Measurements from ENCODE around the gene DIRAS1.
"Not testable (repeated sequence)": the region's sequence is repeated elsewhere in the genome, so short reads cannot be mapped to it uniquely, and the experiment has no call there.

DIRAS1 gene

GRCh38 chr19:2714102-2714501, 7.1 kb downstream of the DIRAS1 start:
- not testable (repeated sequence) for DNase-seq (ENCODE audit: low read depth in 2 of 3, low spot score in 2 of 3)

- DNase-seq (ENCODE audit: low read depth in 2 of 3, low spot score in 2 of 3): not testable (repeated sequence)
Measured at GRCh38 chr19:2713170-2713569, 8.0 kb downstream of the DIRAS1 start.

- DNase-seq (ENCODE audit: low read depth in 2 of 3, low spot score in 2 of 3): no peak
Measured at GRCh38 chr19:2711875-2712205, 9.3 kb downstream of the DIRAS1 start.

GRCh38 chr19:2711172-2711874, 9.8 kb downstream of the DIRAS1 start:
- no peak for DNase-seq (ENCODE audit: low read depth in 2 of 3, low spot score in 2 of 3)

GRCh38 chr19:2706251-2706650, 14.9 kb downstream of the DIRAS1 start:
- no peak for DNase-seq (ENCODE audit: low read depth in 2 of 3, low spot score in 2 of 3)

- DNase-seq (ENCODE audit: low read depth in 2 of 3, low spot score in 2 of 3): no peak
Measured at GRCh38 chr19:2703691-2704216, 17.4 kb downstream of the DIRAS1 start.

- DNase-seq (ENCODE audit: low read depth in 2 of 3, low spot score in 2 of 3): no peak
Measured at GRCh38 chr19:2703077-2703437, 18.1 kb downstream of the DIRAS1 start.

- DNase-seq (ENCODE audit: low read depth in 2 of 3, low spot score in 2 of 3): peak; percentile 87 to 90 (median 87)
Measured at GRCh38 chr19:2702170-2703076, 18.7 kb downstream of the DIRAS1 start, which contains the start of gene GNG7. GNG7 (minus strand) TSS chr19:2702694; CDS start chr19:2520688, 182,006 bp downstream.

- DNase-seq (ENCODE audit: low read depth in 2 of 3, low spot score in 2 of 3): no peak
Measured at GRCh38 chr19:2701361-2702169, 19.6 kb downstream of the DIRAS1 start.

- no peak for DNase-seq (ENCODE audit: low read depth in 2 of 3, low spot score in 2 of 3)
Measured at GRCh38 chr19:2700660-2701360, 20.4 kb downstream of the DIRAS1 start.

- no peak for DNase-seq (ENCODE audit: low read depth in 2 of 3, low spot score in 2 of 3)
Measured at GRCh38 chr19:2699413-2700140, 21.6 kb downstream of the DIRAS1 start.

GRCh38 chr19:2694196-2694595, 27.0 kb downstream of the DIRAS1 start:
- no peak for DNase-seq (ENCODE audit: low read depth in 2 of 3, low spot score in 2 of 3)

- DNase-seq (ENCODE audit: low read depth in 2 of 3, low spot score in 2 of 3): no peak
Measured at GRCh38 chr19:2693492-2694160, 27.5 kb downstream of the DIRAS1 start.

GRCh38 chr19:2691951-2692350, 29.2 kb downstream of the DIRAS1 start:
- no peak for DNase-seq (ENCODE audit: low read depth in 2 of 3, low spot score in 2 of 3)

GRCh38 chr19:2690856-2691255, 30.3 kb downstream of the DIRAS1 start:
- DNase-seq (ENCODE audit: low read depth in 2 of 3, low spot score in 2 of 3): no peak

- no peak for DNase-seq (ENCODE audit: low read depth in 2 of 3, low spot score in 2 of 3)
Measured at GRCh38 chr19:2686360-2686759, 34.8 kb downstream of the DIRAS1 start.

- DNase-seq (ENCODE audit: low read depth in 2 of 3, low spot score in 2 of 3): no peak
Measured at GRCh38 chr19:2685204-2685704, 35.9 kb downstream of the DIRAS1 start.

- DNase-seq (ENCODE audit: low read depth in 2 of 3, low spot score in 2 of 3): no peak
Measured at GRCh38 chr19:2683430-2684003, 37.7 kb downstream of the DIRAS1 start.

- no peak for DNase-seq (ENCODE audit: low read depth in 2 of 3, low spot score in 2 of 3)
Measured at GRCh38 chr19:2680808-2681207, 40.4 kb downstream of the DIRAS1 start.
